CD4-positive, alpha-beta T cell treated with Interleukin-17A for 1 hour (primary cell): ENCODE results near the gene DBH.

Experiments used
- DNase-seq: peaks from one replicate; pipeline ENCODE4 v3.0.0-alpha.2; 2020

DBH gene

GRCh38 chr9:133627341-133627740 lies 8.8 kb upstream of the DBH start:
- DNase-seq, result no peak

DNA sequence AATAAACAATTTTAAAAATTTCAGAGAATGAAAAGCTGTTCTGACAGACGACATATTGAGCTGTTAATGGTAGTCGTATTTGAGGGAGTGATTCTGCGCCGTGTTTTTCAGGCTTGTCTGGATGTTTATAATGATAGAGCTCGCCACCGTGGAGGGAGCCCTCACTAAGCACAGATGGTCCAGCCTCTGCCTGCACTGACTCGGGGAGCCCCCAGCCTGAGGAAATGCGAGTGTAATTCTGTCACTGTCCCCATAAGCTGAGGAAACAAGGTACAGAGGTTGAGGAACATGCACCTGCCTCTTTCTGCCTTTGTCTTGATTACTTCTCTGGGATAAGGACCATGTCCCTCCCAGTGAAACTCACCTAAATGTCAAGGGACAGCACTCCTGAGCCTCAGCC lies 7.4 kb upstream of the DBH start:
- no peak for DNase-seq

DNA sequence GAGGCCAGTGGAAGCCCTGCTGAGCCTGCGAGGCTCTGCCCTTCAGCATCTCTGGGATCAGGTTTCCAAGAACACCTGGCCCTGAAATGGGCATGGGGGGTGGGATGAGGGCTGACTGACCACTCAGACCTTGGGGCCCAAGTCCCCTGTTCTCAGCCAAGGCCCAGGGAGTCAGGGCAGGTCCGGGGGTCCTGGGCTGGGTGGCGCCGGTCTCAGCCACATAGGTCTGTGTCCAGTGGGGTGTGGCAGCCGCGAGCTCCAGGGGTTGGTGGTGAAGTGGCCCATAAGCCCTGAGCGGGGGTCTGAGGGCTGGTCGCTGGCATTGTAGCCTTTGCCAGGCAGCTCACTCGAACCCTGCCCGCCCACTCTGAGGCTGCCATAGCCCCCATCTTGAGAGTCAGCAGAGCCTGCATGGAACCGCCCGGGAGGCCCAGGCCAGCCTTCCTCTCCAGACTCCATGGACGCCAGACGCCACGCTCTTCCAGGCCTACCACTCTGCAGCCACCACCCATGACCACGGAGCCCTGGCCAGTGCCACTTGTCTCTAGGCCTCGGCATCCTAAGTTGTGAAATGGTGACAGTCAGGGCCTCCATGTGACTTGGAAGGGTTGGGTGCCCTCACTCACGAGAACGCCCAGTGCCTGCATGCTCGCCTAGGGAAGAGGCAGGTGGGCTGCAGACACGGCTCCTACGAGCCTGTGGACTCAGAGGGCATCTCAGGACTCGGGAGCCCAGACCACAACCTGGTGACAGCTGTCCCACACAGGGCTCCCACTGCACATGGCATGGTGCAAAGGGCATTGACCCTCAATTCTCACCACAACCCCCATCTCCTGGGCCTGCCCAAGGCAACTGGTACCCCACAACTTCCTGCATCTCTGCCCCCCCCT lies 6.7 kb upstream of the DBH start:
- DNase-seq, result no peak

DNA sequence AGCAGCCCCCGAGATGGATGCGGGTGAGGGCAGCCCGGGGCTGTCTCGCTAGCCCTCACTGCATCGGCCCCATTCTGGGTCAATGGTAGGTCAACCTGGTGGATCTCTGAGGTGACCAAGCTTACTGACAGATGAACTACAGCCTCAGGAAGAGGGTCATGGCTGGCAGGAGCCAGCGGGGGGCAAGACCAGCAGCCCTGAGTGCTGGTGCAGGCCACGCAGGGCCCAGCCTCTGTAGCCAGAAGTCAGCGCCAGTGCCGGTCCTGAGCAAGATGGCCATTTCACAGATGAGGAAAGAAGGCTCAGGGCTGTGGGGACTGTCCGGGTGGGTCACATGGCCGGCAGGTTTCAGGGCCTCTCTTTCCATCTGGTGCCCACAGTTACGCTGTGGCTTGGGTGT lies 5.1 kb upstream of the DBH start:
- DNase-seq, result no peak

- DNase-seq, result no peak
These were observed 3.1 kb upstream of the DBH start for GRCh38 chr9:133632806-133633680.

GRCh38 chr9:133633681-133634080 lies 2.5 kb upstream of the DBH start:
- DNase-seq, result no peak

DNA sequence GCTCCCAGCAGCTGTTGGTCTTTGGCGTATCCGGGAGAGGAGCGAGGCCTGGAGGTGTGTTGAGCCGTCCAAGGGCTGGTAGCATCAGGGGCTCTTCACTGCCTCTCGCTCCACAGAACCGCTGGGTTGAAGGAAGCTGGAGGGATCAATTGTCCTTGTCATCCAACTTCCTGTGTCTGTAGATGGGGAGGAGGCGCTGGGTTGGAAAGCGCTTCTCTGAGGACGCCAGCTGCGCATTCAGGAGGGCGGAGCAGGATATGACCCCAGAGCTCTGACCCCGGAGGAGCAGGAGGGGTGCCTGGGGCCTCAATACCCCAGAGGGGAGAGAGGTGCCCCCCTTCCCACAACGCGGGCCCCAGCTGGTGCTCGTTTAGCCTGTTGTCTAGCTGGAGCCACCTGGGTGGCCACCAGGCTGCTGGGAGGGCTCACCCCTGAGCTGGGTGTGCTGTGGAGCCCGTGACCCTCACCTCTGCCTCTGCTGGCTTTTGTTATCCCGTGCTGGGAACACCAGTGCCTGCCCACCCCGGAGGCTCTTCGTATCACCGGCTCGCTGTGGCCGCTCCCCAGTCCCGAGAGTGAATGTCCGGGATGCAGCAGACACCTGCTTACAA lies 2.0 kb upstream of the DBH start:
- DNase-seq, result no peak

GRCh38 chr9:133635098-133635497 lies 1.1 kb upstream of the DBH start:
- DNase-seq, result no peak

DNA sequence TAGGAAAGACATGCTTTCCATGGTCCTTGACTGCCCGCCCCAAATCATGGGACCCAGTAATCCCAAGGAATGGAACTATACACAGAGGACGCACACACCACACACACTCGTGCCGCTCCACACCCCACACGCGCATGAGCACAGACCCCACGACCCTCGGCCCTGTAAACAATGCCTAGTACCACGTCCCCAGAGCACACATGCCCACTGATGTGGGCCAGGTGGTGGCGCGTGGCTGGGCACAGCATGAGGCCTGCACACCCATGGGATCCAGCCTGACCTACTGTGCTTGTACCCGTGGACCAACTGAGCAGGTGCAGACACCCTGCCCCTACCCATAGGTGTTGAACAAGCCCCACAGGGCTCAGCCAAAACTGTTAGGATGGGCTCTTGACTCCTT lies 739 bp downstream of the DBH start:
- DNase-seq, result no peak

DNA sequence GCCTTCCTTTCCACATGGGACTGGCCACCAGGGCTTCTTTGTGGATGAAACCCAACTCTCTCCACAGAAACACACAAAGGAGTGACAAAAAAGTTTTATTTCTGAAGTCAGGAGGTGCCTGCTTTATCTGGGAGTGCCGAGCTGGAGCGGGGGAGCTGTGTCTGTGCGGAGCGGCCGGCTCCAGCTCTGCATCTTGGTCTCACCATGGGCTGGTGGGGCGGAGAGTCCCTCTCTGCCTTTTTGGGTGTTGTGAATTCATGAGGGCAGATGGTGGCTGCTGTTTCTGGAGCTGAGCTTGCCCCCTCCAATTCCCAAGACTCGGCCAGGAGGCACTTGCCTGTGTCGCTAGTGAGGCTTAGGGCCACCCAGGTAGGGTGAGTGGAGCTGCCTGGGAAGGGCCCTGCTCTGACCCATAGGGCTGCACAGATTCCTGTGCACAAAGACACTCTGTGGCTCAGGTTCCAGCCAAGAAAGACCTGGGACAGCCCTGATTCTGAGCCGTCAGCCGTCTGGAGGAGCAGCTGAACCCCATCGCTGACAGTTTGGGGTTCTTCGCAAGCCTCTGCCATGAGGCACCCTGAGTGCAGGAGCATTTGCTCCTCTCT lies 1.4 kb downstream of the DBH start:
- no peak for DNase-seq

DNA sequence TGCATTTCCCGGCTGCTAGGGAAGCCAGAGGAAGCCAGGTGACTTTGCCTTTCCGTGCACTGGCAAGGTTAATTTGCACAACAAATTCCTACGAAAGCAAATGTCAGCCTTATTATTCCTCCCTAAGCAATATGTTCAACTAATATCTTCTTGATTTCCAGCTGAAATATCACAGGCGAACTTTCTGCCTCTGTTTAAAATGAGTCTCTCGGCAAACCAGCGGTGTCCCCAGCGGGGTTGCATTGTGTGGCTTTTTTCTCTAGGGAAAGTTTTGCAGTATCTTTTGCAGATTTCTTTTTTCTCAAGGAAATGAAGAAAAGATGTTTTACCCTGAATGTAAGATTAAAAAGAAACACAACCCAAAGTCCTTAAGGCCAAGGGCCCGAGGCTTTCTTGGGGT lies 1.9 kb downstream of the DBH start:
- DNase-seq, result no peak

- no peak for DNase-seq
These were observed 2.5 kb downstream of the DBH start for GRCh38 chr9:133638711-133639110.

GRCh38 chr9:133639613-133640012 lies 3.5 kb downstream of the DBH start:
- no peak for DNase-seq

DNA sequence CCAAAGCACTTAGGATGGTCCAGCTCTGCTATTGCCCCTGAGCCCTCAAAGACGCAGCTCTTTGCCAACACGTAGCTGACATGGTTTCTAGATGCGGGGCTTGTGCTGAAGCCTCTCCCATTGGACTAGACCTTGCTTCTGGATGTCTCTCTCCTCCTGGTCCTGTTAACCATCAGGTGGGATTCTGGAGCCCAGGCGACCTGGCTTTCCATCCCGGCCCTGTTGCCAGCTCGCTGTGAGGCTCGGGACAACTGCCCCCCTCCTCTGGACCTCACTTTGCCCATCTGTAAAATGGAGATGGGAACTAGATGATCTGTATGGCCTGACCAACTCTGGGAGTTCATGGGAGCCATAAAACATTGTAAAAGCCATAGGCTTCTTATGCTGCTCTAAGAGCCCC lies 4.0 kb downstream of the DBH start:
- DNase-seq, result no peak

DNA sequence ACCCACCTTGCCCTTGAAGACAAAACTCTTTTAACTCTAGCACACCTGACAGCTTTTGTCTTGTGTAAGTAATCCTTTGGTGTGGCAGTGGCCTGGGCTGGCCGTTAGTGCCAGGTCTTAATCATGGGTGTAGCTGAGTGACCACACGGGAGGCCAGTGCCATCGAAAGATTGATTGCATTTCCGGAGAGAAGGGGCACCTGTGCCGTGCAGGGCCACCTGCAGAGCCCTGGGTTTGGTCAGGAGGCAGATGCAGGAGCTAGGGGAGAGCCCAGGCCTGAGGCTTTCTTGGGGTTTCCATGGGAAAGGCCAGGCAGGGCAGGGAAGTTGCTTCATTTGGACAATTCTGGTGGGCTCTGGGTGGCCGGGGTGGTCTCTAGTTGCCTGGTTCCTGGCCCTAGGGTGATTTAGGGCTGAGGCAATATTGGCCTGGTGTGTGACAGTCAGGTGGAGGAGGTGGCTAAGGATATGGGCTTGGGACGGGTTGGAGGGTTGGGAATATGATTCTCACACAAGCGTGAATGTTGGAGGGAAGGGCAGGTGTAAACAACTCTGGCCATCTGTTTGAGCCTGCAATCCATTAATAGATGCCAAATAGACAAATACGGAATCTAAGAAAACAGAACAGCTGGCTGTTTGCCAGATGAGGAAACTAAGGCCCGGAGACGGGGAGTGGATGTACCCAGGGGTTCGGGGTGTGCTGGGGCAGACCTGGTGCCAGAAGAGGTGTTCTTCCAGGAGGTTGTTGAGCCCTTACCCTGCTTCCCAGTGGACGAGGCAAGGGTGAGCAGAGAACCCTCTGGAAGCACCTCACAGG lies 4.6 kb downstream of the DBH start:
- DNase-seq, result no peak

DNA sequence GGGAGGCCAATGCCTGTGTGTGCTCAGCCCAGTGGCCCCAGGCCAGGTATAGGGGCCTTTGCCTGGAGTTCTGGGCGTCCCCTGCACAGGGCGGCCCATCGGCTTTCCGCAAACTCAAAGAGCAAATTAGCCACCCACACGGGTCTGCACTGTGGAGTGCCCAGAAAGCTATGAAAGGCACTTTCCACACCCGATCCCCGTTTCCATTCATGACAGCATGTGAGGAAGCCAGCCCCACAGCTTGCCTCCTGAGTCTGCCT lies 5.2 kb downstream of the DBH start:
- no peak for DNase-seq

GRCh38 chr9:133641861-133642595 lies 5.9 kb downstream of the DBH start:
- no peak for DNase-seq

- no peak for DNase-seq
These were observed 6.7 kb downstream of the DBH start for GRCh38 chr9:133642708-133643361.

DNA sequence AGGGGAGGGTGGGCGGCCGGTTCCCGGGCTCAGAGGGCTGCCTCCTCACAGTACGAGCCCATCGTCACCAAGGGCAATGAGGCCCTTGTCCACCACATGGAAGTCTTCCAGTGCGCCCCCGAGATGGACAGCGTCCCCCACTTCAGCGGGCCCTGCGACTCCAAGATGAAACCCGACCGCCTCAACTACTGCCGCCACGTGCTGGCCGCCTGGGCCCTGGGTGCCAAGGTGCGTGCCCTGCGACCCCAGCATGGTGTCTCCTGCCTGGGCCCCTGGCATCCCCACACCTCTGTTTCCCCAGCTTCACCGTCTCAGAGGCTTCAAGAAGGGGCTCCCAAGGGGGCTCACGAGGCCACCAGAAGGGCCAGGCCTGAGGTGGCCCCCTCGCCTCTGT lies 7.2 kb downstream of the DBH start:
- DNase-seq, result no peak

DNA sequence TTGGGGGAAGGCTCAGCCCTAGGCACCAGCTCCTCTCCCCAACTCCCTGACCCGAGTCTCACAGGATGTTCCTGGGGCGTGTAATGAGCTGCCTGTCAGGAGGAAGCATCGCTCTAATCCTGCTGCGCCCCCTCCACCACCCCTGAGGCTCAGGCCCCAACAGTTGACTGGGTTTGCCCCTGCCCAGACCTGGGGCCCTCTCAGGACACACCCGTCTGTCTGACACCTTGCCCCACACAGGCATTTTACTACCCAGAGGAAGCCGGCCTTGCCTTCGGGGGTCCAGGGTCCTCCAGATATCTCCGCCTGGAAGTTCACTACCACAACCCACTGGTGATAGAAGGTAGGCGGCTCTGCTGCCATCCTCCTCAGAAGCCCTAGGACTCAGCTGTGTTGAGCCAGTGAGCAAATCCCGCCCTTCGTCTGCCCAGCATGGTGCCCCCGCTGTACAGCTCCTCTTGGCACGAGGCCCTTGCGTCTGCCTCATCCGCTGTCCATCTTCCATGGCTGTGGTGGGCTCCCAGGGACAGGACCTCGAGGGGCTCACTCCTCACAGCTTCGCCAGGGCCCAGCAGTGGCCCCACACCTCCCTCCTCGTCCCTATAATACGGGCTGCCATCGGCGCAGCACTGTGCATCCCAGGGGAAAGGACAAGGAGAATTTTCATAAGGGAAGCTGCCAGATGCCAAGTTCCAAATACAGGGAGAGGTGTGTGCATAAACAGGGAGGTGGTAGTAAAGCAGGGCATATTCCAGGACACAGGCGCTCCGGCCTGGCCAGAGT lies 8.0 kb downstream of the DBH start:
- no peak for DNase-seq
